ENCODE data around the gene BCL2. TPM values are rescaled to one million over a fixed set of nuclear protein-coding genes. Genes with fewer than 3 reads are reported as not detected.

Gene BCL2
- total RNA-seq, 1 experiment from 2014 or later = 6.3 TPM

- DNase-seq (ENCODE audit: low read depth) = no peak
These were observed 10.0 kb upstream of the BCL2 start for GRCh38 chr18:63329431-63330145.

GRCh38 chr18:63326011-63326410 lies 6.4 kb upstream of the BCL2 start:
- DNase-seq (ENCODE audit: low read depth) = no peak

GRCh38 chr18:63325086-63325686 lies 5.6 kb upstream of the BCL2 start:
- no peak for DNase-seq (ENCODE audit: low read depth)

- peak; percentile 56 for DNase-seq (ENCODE audit: low read depth)
These were observed 3.5 kb upstream of the BCL2 start for GRCh38 chr18:63322908-63323634.

- DNase-seq (ENCODE audit: low read depth) = no peak
These were observed 2.6 kb upstream of the BCL2 start for GRCh38 chr18:63322206-63322605.

GRCh38 chr18:63321291-63321690 lies 1.7 kb upstream of the BCL2 start:
- no peak for DNase-seq (ENCODE audit: low read depth)

- DNase-seq (ENCODE audit: low read depth) = no peak
These were observed 1.4 kb upstream of the BCL2 start for GRCh38 chr18:63320975-63321265.

GRCh38 chr18:63320123-63320974 lies 780 bp upstream of the BCL2 start:
- peak; percentile 84 for DNase-seq (ENCODE audit: low read depth)

- peak; percentile 12 for DNase-seq (ENCODE audit: low read depth)
These were observed 633 bp downstream of the BCL2 start for GRCh38 chr18:63318889-63319382.

GRCh38 chr18:63317982-63318888 lies 1.3 kb downstream of the BCL2 start:
- no peak for DNase-seq (ENCODE audit: low read depth)

GRCh38 chr18:63317556-63317946 lies 2.0 kb downstream of the BCL2 start:
- no peak for DNase-seq (ENCODE audit: low read depth)

GRCh38 chr18:63316612-63317555 lies 2.7 kb downstream of the BCL2 start:
- DNase-seq (ENCODE audit: low read depth) = no peak

- DNase-seq (ENCODE audit: low read depth) = no peak
These were observed 3.7 kb downstream of the BCL2 start for GRCh38 chr18:63315876-63316275.

GRCh38 chr18:63315131-63315662 lies 4.4 kb downstream of the BCL2 start:
- no peak for DNase-seq (ENCODE audit: low read depth)

GRCh38 chr18:63314062-63314790 lies 5.3 kb downstream of the BCL2 start:
- no peak for DNase-seq (ENCODE audit: low read depth)

GRCh38 chr18:63313396-63313917 lies 6.1 kb downstream of the BCL2 start:
- DNase-seq (ENCODE audit: low read depth) = no peak

GRCh38 chr18:63312737-63313395 lies 6.7 kb downstream of the BCL2 start:
- DNase-seq (ENCODE audit: low read depth) = no peak

GRCh38 chr18:63312019-63312409 lies 7.6 kb downstream of the BCL2 start:
- DNase-seq (ENCODE audit: low read depth) = no peak

Data from HT1080 (cell line).